Glomerular visceral epithelial cell (primary cell): ENCODE measurements around the gene SPDYE11.
"Not testable (repeated sequence)": the region's sequence is repeated elsewhere in the genome, so short reads cannot be mapped to it uniquely, and the experiment has no call there.

ENCODE experiments used
- DNase-seq: peaks from one replicate; pipeline ENCODE4 v3.0.0-alpha.2; 2016; ENCODE audit errors: extremely low spot score

The SPDYE11 gene, protein sequence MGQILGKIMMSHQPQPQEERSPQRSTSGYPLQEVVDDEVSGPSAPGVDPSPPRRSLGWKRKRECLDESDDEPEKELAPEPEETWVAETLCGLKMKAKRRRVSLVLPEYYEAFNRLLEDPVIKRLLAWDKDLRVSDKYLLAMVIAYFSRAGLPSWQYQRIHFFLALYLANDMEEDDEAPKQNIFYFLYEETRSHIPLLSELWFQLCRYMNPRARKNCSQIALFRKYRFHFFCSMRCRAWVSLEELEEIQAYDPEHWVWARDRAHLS

GRCh38 chr7:73057811-73058210, at the start of gene SPDYE11:
Gene SPDYE11, minus strand, starts transcription at chr7:73057911. Its CDS starts 1,800 bp downstream, at chr7:73056111.
- not testable (repeated sequence) for DNase-seq

GRCh38 chr7:73085938-73086337, 28.2 kb upstream of the SPDYE11 start, which contains the start of gene SPDYE9:
Gene SPDYE9, minus strand, starts transcription at chr7:73086038. Its CDS starts 1,800 bp downstream, at chr7:73084238.
- DNase-seq = not testable (repeated sequence)

GRCh38 chr7:73029666-73030065, 28.0 kb downstream of the SPDYE11 start, which contains the start of gene SPDYE8:
Gene SPDYE8, minus strand, starts transcription at chr7:73029766. Its CDS starts 1,800 bp downstream, at chr7:73027966.
- not testable (repeated sequence) for DNase-seq

- DNase-seq = not testable (repeated sequence)
Measured at GRCh38 chr7:73006491-73006890, 51.2 kb downstream of the SPDYE11 start.

- DNase-seq = peak; percentile 77
Measured at GRCh38 chr7:73005693-73006447, 51.8 kb downstream of the SPDYE11 start.

DNA sequence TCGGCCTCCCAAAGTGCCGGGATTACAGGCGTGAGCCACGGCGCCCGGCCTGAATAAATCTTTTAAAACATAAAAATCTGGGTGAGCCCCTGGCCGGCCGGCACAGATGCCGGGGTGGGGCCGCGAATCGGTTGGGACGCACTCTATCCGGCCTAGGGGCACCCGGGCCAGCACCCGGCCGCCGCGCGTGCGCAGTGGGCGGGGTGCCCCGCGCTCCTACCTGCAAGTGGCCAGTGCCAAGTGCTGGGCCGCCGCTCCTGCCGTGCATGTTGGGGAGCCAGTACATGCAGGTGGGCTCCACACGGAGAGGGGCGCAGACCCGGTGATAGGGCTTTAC, 52.4 kb downstream of the SPDYE11 start:
- DNase-seq = not testable (repeated sequence)

DNA sequence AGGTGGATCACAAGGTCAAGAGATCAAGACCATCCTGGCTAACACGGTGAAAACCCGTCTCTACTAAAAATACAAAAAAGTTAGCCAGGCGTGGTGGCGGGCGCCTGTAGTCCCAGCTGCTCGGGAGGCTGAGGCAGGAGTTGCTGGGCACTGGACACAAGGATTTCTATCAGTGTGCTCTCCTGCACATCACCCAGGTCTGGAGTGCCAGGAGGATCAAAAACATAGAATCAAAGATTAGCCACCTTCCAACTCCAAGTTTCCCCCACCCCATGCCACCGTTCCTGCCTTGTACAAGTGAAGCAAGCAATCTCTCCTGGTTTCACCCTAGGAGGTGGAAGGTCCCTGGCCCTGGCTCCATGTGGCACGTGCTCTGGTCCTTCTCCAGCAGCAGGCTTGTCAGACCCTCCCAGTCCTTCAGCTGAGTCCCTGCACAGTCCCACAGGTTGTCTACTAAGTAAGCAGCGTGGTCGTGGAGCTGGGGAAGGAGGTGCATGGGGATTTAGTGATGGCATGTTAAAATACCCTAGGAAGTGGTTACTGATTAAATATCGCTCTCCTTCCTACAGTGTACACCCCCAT, 59.7 kb downstream of the SPDYE11 start:
- DNase-seq = not testable (repeated sequence)
